IMR-90 (cell line): Measurements from ENCODE around the gene CBFA2T3. TPM values are rescaled to one million over a fixed set of nuclear protein-coding genes. Genes with fewer than 3 reads are reported as not detected.

Source experiments
- ATAC-seq: fragments of 200-7000 bp; cut with Tn5 transposase; 2 replicates; pipeline ENCODE4 v1.9.1; 2020; ENCODE audit warnings: low read depth, mild to moderate bottlenecking, moderate library complexity
- BruUV-seq: library from RNA; stranded (reverse); fragments of 400-500 nt; replicated peaks from 2 replicates; lab custom pipeline; 2021; lab: Mats Ljungman, UMichigan
- CTCF ChIA-PET: fragments of 300-600 bp; formaldehyde crosslinking; extraction: SDS; loops from one replicate; lab custom pipeline; 2021; ENCODE audit warnings: antibody characterized with exemption; lab: Yijun Ruan, JAX
- POLR2A ChIA-PET: fragments of 300-600 bp; sonication (Branson Sonifier 250); formaldehyde crosslinking; loops from one replicate; lab custom pipeline; 2022; ENCODE audit warnings: antibody characterized with exemption; ENCODE audit not compliant: unreplicated experiment; lab: Charles Lee
- DNase-seq: peaks from one replicate; pipeline ENCODE4 v3.0.0; 2013
- H2AFZ ChIP-seq: replicated peaks from 2 replicates; pipeline ENCODE3; 2013; ENCODE audit warnings: low read length, mild to moderate bottlenecking; ENCODE audit not compliant: poor library complexity
- H2AK5ac ChIP-seq: 2 replicates; pipeline ENCODE4 v1.6.1; 2013; ENCODE audit warnings: low read depth, low read length, inconsistent platforms
- H2AK9ac ChIP-seq: replicated peaks from 2 replicates; pipeline ENCODE3; 2013; ENCODE audit warnings: mild to moderate bottlenecking, low read depth, low read length, moderate library complexity; ENCODE audit not compliant: poor library complexity
- H2BK120ac ChIP-seq: 2 replicates; pipeline ENCODE4 v1.6.1; 2013; ENCODE audit warnings: low read depth, low read length, inconsistent platforms
- H2BK15ac ChIP-seq: 3 replicates; pipeline ENCODE4 v1.6.1; 2013; ENCODE audit warnings: low read depth, low read length, inconsistent platforms
- H2BK20ac ChIP-seq: 2 replicates; pipeline ENCODE4 v1.6.1; 2013; ENCODE audit warnings: low read depth, mild to moderate bottlenecking, inconsistent platforms, low read length, moderate library complexity
- H2BK5ac ChIP-seq: 2 replicates; pipeline ENCODE4 v1.6.1; 2013; ENCODE audit warnings: mild to moderate bottlenecking, low read depth, low read length, inconsistent platforms; ENCODE audit not compliant: poor library complexity, severe bottlenecking
- H3K14ac ChIP-seq: replicated peaks from 2 replicates; pipeline ENCODE4 v1.6.1; 2013; ENCODE audit warnings: low read depth, low read length, inconsistent platforms
- H3K18ac ChIP-seq: 2 replicates; pipeline ENCODE4 v1.6.1; 2013; ENCODE audit warnings: low read depth, low read length, control low read depth
- H3K23ac ChIP-seq: 2 replicates; pipeline ENCODE4 v1.6.1; 2013; ENCODE audit warnings: low read depth, low read length, inconsistent platforms
- H3K27ac ChIP-seq: 2 replicates; pipeline ENCODE4 v1.5.1; 2013; ENCODE audit warnings: mild to moderate bottlenecking, control low read depth, low read length; ENCODE audit not compliant: insufficient read depth
- H3K27me3 ChIP-seq: 2 replicates; pipeline ENCODE4 v1.6.1; 2013; ENCODE audit warnings: low read length; ENCODE audit not compliant: control insufficient read depth, insufficient read depth
- H3K36me3 ChIP-seq: 2 replicates; pipeline ENCODE4 v1.6.1; 2013; ENCODE audit warnings: low read length, mixed read lengths; ENCODE audit not compliant: control insufficient read depth, insufficient read depth
- H3K4ac ChIP-seq: 2 replicates; pipeline ENCODE4 v1.6.1; 2013; ENCODE audit warnings: low read depth, low read length, inconsistent platforms
- H3K4me1 ChIP-seq: 2 replicates; pipeline ENCODE4 v1.6.1; 2013; ENCODE audit warnings: low read length, mixed read lengths; ENCODE audit not compliant: control insufficient read depth, insufficient read depth
- H3K4me2 ChIP-seq: 2 replicates; pipeline ENCODE4 v1.6.1; 2013; ENCODE audit warnings: low read depth, mild to moderate bottlenecking, control low read depth, low read length, moderate library complexity
- H3K4me3 ChIP-seq: 2 replicates; pipeline ENCODE4 v1.5.1; 2013; ENCODE audit warnings: low read depth, mild to moderate bottlenecking, control low read depth, low read length, moderate library complexity; ENCODE audit not compliant: insufficient read depth
- H3K56ac ChIP-seq: 2 replicates; pipeline ENCODE4 v1.6.1; 2013; ENCODE audit warnings: low read length, inconsistent platforms; ENCODE audit not compliant: insufficient read depth; ENCODE audit errors: extremely low read depth
- H3K79me1 ChIP-seq, 2 experiments: 2 replicates each; pipeline ENCODE4 v1.6.1; 2013; ENCODE audit warnings: low read length in 2 of 2, inconsistent platforms in 1 of 2, low read depth in 1 of 2
- H3K9ac ChIP-seq: 2 replicates; pipeline ENCODE4 v1.6.1; 2013; ENCODE audit warnings: low read depth, low read length, control low read depth
- H3K9me1 ChIP-seq: 2 replicates; pipeline ENCODE4 v1.6.1; 2013; ENCODE audit warnings: low read length, inconsistent platforms; ENCODE audit not compliant: insufficient read depth
- H3K9me3 ChIP-seq: 2 replicates; pipeline ENCODE4 v1.6.1; 2013; ENCODE audit warnings: low read length; ENCODE audit not compliant: control insufficient read depth, insufficient read depth
- H4K20me1 ChIP-seq: 2 replicates; pipeline ENCODE4 v1.6.1; 2013; ENCODE audit warnings: low read length, inconsistent platforms; ENCODE audit not compliant: insufficient read depth
- H4K5ac ChIP-seq: 2 replicates; pipeline ENCODE4 v1.6.1; 2013; ENCODE audit warnings: mild to moderate bottlenecking, low read depth, low read length, control low read depth
- H4K8ac ChIP-seq, 2 experiments: 2 replicates each; pipeline ENCODE4 v1.6.1; 2013; ENCODE audit warnings: low read depth in 2 of 2, low read length in 2 of 2, control low read depth in 1 of 2, inconsistent platforms in 1 of 2
- H4K91ac ChIP-seq: 2 replicates; pipeline ENCODE4 v1.6.1; 2013; ENCODE audit warnings: low read depth, low read length, inconsistent platforms; ENCODE audit not compliant: insufficient read depth
- BHLHE40 ChIP-seq: fragments of 150-350 bp; IDR thresholded peaks from 2 replicates; pipeline ENCODE4 v1.6.1; 2016; ENCODE audit warnings: mild to moderate bottlenecking, low read depth, low read length
- CHD1 ChIP-seq: IDR thresholded peaks from 2 replicates; pipeline ENCODE4 v1.6.1; 2012; ENCODE audit warnings: low read depth, low read length, improper control_type of control experiment
- FOS ChIP-seq: fragments of 150-350 bp; IDR thresholded peaks from 2 replicates; pipeline ENCODE4 v1.6.1; 2016; ENCODE audit warnings: low read depth, low read length
- RAD21 ChIP-seq: IDR thresholded peaks from 2 replicates; pipeline ENCODE4 v1.6.1; 2012; ENCODE audit warnings: low read length, improper control_type of control experiment
- USF2 ChIP-seq: fragments of 150-350 bp; IDR thresholded peaks from 2 replicates; pipeline ENCODE4 v1.6.1; 2017; ENCODE audit warnings: mild to moderate bottlenecking, antibody characterized with exemption, low read length, low read depth
- WGBS, 2 experiments: methylation state at CpG; one replicate each; pipeline versions ENCODE4 v1.1.5 to v1.1.7; 2013; ENCODE audit warnings: missing lambda C conversion rate in 2 of 2; ENCODE audit not compliant: insufficient read length in 1 of 2; ENCODE audit errors: extremely low coverage in 2 of 2; 5-methylcytosine and 5-hydroxymethylcytosine counted together
- dilution Hi-C: fragments of 300-500 bp; cut with HindIII; formaldehyde crosslinking; loops from one replicate; pipeline ENCODE4 v1.14.3; 2018; ENCODE audit warnings: low sequenced_read_pairs; ENCODE audit not compliant: unreplicated experiment
- in situ Hi-C: fragments of 300-500 bp; cut with MboI; formaldehyde crosslinking; loops from 3 replicates; pipeline ENCODE4 v1.14.3; 2019; ENCODE audit warnings: low sequenced_read_pairs, inconsistent platforms, mixed read lengths
- intact Hi-C: fragments of 100-400 bp; cut with micrococcal nuclease; formaldehyde crosslinking; loops from 2 replicates; pipeline ENCODE4 v1.10.0; 2022
- polyA plus RNA-seq, 3 experiments: library from polyadenylated mRNA; depleted of rRNA; stranded (reverse); fragments of >200 nt; gene quantifications; 2 replicates each; pipeline ENCODE4 v1.2.3, GENCODE V29; 2012; ENCODE audit warnings: low replicate concordance in 1 of 3
- total RNA-seq: library from RNA; depleted of rRNA; stranded (reverse); fragments of >200 nt; gene quantifications from 2 replicates; pipeline ENCODE4 v1.2.3, GENCODE V29; 2012

CBFA2T3 gene
- total and polyA plus RNA-seq, 2 of the 4 experiments (the other 2 are of a cell fraction): not detected

DNA sequence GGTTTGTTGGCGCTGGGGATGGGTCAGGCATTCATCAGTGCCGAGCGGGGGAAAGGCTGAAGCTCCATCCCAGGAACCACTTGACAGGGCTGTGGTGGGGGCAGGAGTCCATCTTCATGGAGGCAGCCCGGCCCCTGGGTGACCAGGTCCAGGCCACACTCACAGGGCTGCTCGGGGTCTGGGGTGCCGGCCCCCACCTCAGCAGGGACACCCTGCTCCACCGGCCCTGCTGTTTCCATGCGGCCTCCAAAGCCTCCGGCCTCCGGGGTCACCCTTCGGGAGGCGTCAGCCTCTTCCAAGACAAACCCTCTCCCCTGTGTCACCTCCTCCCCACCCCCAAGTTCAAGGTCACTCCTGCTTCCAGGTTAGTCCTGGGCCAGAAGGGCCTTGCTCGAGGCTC lies 142.3 kb downstream of the CBFA2T3 start:
- Histone ChIP-seq H3K4me1 (peaks cover 4% of the 10 kb centered on the region; the same call in 1 of the 2 replicates), H3K4me2 (no peak overlapping the region), H2AK5ac (no peak overlapping the region), H4K91ac (no peak overlapping the region), H3K9ac (no peak overlapping the region), H3K9me3 (no peaks in the 10 kb centered on the region), H2AK9ac (no peak overlapping the region), H2BK20ac (no peak overlapping the region), H3K27me3 (no peaks in the 10 kb centered on the region), H3K27ac (no peak overlapping the region), H4K5ac (no peak overlapping the region), H3K9me1 (no peaks in the 10 kb centered on the region), H2BK15ac (no peak overlapping the region), H2AFZ (no peak overlapping the region), H3K23ac (no peak overlapping the region), H3K4ac (no peak overlapping the region), H2BK120ac (no peak overlapping the region), H4K20me1 (peaks cover 4% of the 10 kb centered on the region; the same call in 1 of the 2 replicates), H3K79me1 (no peaks in the 10 kb centered on the region), H3K18ac (no peak overlapping the region), H4K8ac (no peak overlapping the region), H3K4me3 (no peak overlapping the region), H3K14ac (no peak overlapping the region), H3K36me3 (peaks cover 22% of the 10 kb centered on the region; the same call in 1 of the 2 replicates), H2BK5ac (no peak overlapping the region), H3K56ac (no peak overlapping the region)
- ATAC-seq (no peak), DNase-seq (no peak)
- in situ Hi-C loops (no loop called here), intact Hi-C loops (no loop called here), dilution Hi-C loops (no loop called here)
- POLR2A ChIA-PET: no interaction called here
- no peak for TF ChIP-seq FOS
- TF ChIP-seq USF2: no peak
- no peak for TF ChIP-seq BHLHE40
- no peak for TF ChIP-seq RAD21
- TF ChIP-seq CHD1: no peak
- CTCF ChIA-PET: no interaction called here
- BruUV-seq: no TSS peak
- no CpG with 5 or more reads among the region's 13 CpGs for WGBS, 2 experiments
